HepG2 (cell line): ENCODE measurements around the gene AGAP1. TPM values are rescaled to one million over a fixed set of nuclear protein-coding genes. Genes with fewer than 3 reads are reported as not detected.
A peak's percentile ranks its signal among the peaks of the same experiment; 100 is the strongest.

Source experiments
- ATAC-seq: fragments of 200-7000 bp; cut with Tn5 transposase; 3 replicates; pipeline ENCODE4 v1.9.1; 2020; ENCODE audit warnings: mild to moderate bottlenecking, moderate library complexity
- BruUV-seq: library from RNA; stranded (reverse); fragments of 400-500 nt; replicated peaks from 2 replicates; lab custom pipeline; 2021; lab: Mats Ljungman, UMichigan
- CTCF ChIA-PET: fragments of 300-600 bp; formaldehyde crosslinking; extraction: SDS; loops from one replicate; lab custom pipeline; 2021; ENCODE audit warnings: low total read pairs, inconsistent platforms, low intra/inter-chr PET ratio; lab: Yijun Ruan, JAX
- POLR2A ChIA-PET: fragments of 350-600 bp; sonication (Branson Sonifier 250); formaldehyde crosslinking; loops from one replicate; lab custom pipeline; 2020; ENCODE audit warnings: antibody characterized with exemption, inconsistent platforms; lab: Yijun Ruan, JAX
- DNase-seq: peaks from one replicate; pipeline ENCODE4 v3.0.0-alpha.2; 2015; ENCODE audit warnings: low spot score
- FAIRE-seq: peaks from 3 replicates; lab custom pipeline; 2011; peaks lifted over from hg19 to GRCh38; lab: Jason Lieb, UNC
- H2AFZ ChIP-seq: one replicate; pipeline ENCODE4 v1.6.1; 2011; ENCODE audit warnings: low read length, inconsistent platforms
- H3K27ac ChIP-seq: fragments of 300-600 bp; 3 replicates; pipeline ENCODE4 v1.8.0; 2011; ENCODE audit warnings: mixed run types, mild to moderate bottlenecking, mixed read lengths, low read length, inconsistent platforms; ENCODE audit not compliant: insufficient read depth; ENCODE audit errors: extremely low read length
- H3K27me3 ChIP-seq, 2 experiments: fragments of 200-600 bp in 1 of 2; 2 replicates in 1 of 2; 3 replicates in 1 of 2; pipeline versions ENCODE4 v1.6.0 to v1.8.0; 2011; ENCODE audit warnings: low read length in 2 of 2, mild to moderate bottlenecking in 2 of 2, moderate library complexity in 2 of 2, inconsistent platforms in 1 of 2; ENCODE audit not compliant: insufficient read depth in 2 of 2, control insufficient read depth in 1 of 2
- H3K36me3 ChIP-seq, 2 experiments: fragments of 200-600 bp in 1 of 2; replicated peaks in 1 of 2; 2 replicates in 1 of 2; 3 replicates in 1 of 2; pipeline versions ENCODE4 v1.5.1 to v1.8.0; 2011; ENCODE audit warnings: low read length in 2 of 2, inconsistent platforms in 1 of 2; ENCODE audit not compliant: insufficient read depth in 2 of 2, control insufficient read depth in 1 of 2
- H3K4me1 ChIP-seq: 2 replicates; pipeline ENCODE4 v1.5.1; 2012; ENCODE audit warnings: low read length, inconsistent platforms; ENCODE audit not compliant: insufficient read depth
- H3K4me2 ChIP-seq: 2 replicates; pipeline ENCODE4 v1.6.0; 2011; ENCODE audit warnings: low read depth, low read length, inconsistent platforms
- H3K4me3 ChIP-seq, 3 experiments: fragments of 200-600 bp in 1 of 3; sonication (generic), shearing (Covaris generic) in 1 of 3; replicated peaks in 1 of 3; 2 replicates each; pipeline ENCODE4 v1.5.1; 2011 to 2016; ENCODE audit warnings: low read length in 3 of 3, inconsistent platforms in 2 of 3, low read depth in 2 of 3, mild to moderate bottlenecking in 2 of 3, control low read depth in 1 of 3, mixed read lengths in 1 of 3; ENCODE audit not compliant: insufficient read depth in 1 of 3
- H3K79me2 ChIP-seq: one replicate; pipeline ENCODE4 v1.6.1; 2011; ENCODE audit warnings: low read length, inconsistent platforms; ENCODE audit not compliant: insufficient read depth
- H3K9ac ChIP-seq: 2 replicates; pipeline ENCODE4 v1.6.0; 2011; ENCODE audit warnings: mild to moderate bottlenecking, low read depth, low read length, inconsistent platforms; ENCODE audit not compliant: insufficient read depth
- H3K9me3 ChIP-seq: 2 replicates; pipeline ENCODE4 v1.5.1; 2012; ENCODE audit warnings: mild to moderate bottlenecking, low read length
- H4K20me1 ChIP-seq: 2 replicates; pipeline ENCODE4 v1.6.0; 2011; ENCODE audit warnings: inconsistent platforms, mild to moderate bottlenecking, low read length, moderate library complexity; ENCODE audit not compliant: insufficient read depth
- ATF7 ChIP-seq, 2 experiments: fragments of 450-650 bp in 1 of 2; sonication (generic) in 1 of 2; formaldehyde crosslinking in 1 of 2; IDR thresholded peaks; 2 replicates each; pipeline versions ENCODE4 v1.4.0 to v1.6.1; 2016 to 2020; ENCODE audit warnings: antibody characterized with exemption in 1 of 2, mild to moderate bottlenecking in 1 of 2, missing genetic modification reagents in 1 of 2
- BCL6 ChIP-seq: IDR thresholded peaks from 2 replicates; pipeline ENCODE4 v1.6.1; 2016; ENCODE audit warnings: missing genetic modification reagents, missing compliant biosample characterization
- IKZF5 ChIP-seq: IDR thresholded peaks from 2 replicates; pipeline ENCODE4 v1.6.1; 2018; ENCODE audit warnings: missing genetic modification reagents, mild to moderate bottlenecking, missing compliant biosample characterization
- KDM5A ChIP-seq: fragments of 200-600 bp; sonication (generic); IDR thresholded peaks from 2 replicates; pipeline ENCODE4 v1.7.0; 2018; ENCODE audit warnings: antibody characterized with exemption, mild to moderate bottlenecking, low read length, borderline replicate concordance
- KLF9 ChIP-seq: IDR thresholded peaks from 2 replicates; pipeline ENCODE4 v1.6.1; 2016; ENCODE audit warnings: low read depth
- MTERF4 ChIP-seq: sonication (generic); formaldehyde crosslinking; IDR thresholded peaks from 2 replicates; pipeline ENCODE4 v1.8.0; 2023; ENCODE audit warnings: mild to moderate bottlenecking, missing genetic modification reagents
- PTBP1 ChIP-seq: fragments of 200-400 bp; formaldehyde crosslinking; IDR thresholded peaks from 2 replicates; pipeline ENCODE4 v1.6.1; 2018; ENCODE audit warnings: low read length, low read depth; ENCODE audit not compliant: poor library complexity, severe bottlenecking
- TFE3 ChIP-seq: IDR thresholded peaks from 2 replicates; pipeline ENCODE4 v1.6.1; 2016
- TGIF2 ChIP-seq: IDR thresholded peaks from 2 replicates; pipeline ENCODE4 v1.6.1; 2016; ENCODE audit warnings: control low read depth, missing compliant biosample characterization
- ZBTB26 ChIP-seq: IDR thresholded peaks from 2 replicates; pipeline ENCODE4 v1.6.1; 2016; ENCODE audit warnings: missing compliant biosample characterization, missing genetic modification reagents, borderline replicate concordance
- ZFP37 ChIP-seq: sonication (generic); formaldehyde crosslinking; IDR thresholded peaks from 2 replicates; pipeline ENCODE4 v1.4.0; 2020; ENCODE audit warnings: missing genetic modification reagents, borderline replicate concordance
- ZFP62 ChIP-seq: sonication (generic); formaldehyde crosslinking; IDR thresholded peaks from 2 replicates; pipeline ENCODE4 v1.4.0; 2020; ENCODE audit warnings: missing genetic modification reagents
- ZFY ChIP-seq: sonication (generic); formaldehyde crosslinking; IDR thresholded peaks from 2 replicates; pipeline ENCODE4 v1.4.0; 2020; ENCODE audit warnings: missing genetic modification reagents
- ZKSCAN5 ChIP-seq: sonication (generic); formaldehyde crosslinking; IDR thresholded peaks from 2 replicates; pipeline ENCODE4 v1.5.1; 2020; ENCODE audit warnings: mild to moderate bottlenecking, missing genetic modification reagents
- ZNF326 ChIP-seq: sonication (generic); formaldehyde crosslinking; IDR thresholded peaks from 2 replicates; pipeline ENCODE4 v1.4.0; 2020; ENCODE audit warnings: missing genetic modification reagents, borderline replicate concordance
- ZNF496 ChIP-seq: sonication (generic); formaldehyde crosslinking; IDR thresholded peaks from 2 replicates; pipeline ENCODE4 v1.8.1; 2023; ENCODE audit warnings: mild to moderate bottlenecking, moderate library complexity, missing genetic modification reagents; ENCODE audit not compliant: insufficient replicate concordance
- ZNF772 ChIP-seq: sonication (generic); formaldehyde crosslinking; IDR thresholded peaks from 2 replicates; pipeline ENCODE4 v1.5.0; 2020; ENCODE audit warnings: mild to moderate bottlenecking, missing genetic modification reagents
- ZNF816 ChIP-seq: sonication (generic); formaldehyde crosslinking; IDR thresholded peaks from 2 replicates; pipeline ENCODE4 v1.8.0; 2022; ENCODE audit warnings: missing genetic modification reagents, mild to moderate bottlenecking, borderline replicate concordance
- WGBS: methylation state at CpG from one replicate; pipeline ENCODE4 v1.1.6; 2017; ENCODE audit warnings: low lambda C conversion rate; 5-methylcytosine and 5-hydroxymethylcytosine counted together
- in situ Hi-C: cut with HindIII; loops from 2 replicates; pipeline ENCODE4 v1.10.0; 2017; ENCODE audit warnings: low pct_unique_long_range_greater_than_20kb; ENCODE audit not compliant: extremely low pct_ligation_motif_present
- intact Hi-C: fragments of 100-400 bp; cut with micrococcal nuclease; formaldehyde crosslinking; loops from one replicate; pipeline ENCODE4 v1.10.0; 2022; ENCODE audit not compliant: unreplicated experiment
- polyA plus RNA-seq, 8 experiments: library from polyadenylated mRNA; depleted of rRNA in 3 of 8; stranded (reverse) in 7 of 8; unstranded in 1 of 8; fragments of >200 nt; fragmentation: Illumina TruSeq in 4 of 8; extraction: Trizol in 4 of 8; gene quantifications; 2 replicates each; pipeline versions ENCODE4 v1.2.1 to v1.2.3, GENCODE V29; 2011 to 2016; ENCODE audit warnings: low read depth in 4 of 8, missing spikeins in 1 of 8, mixed read lengths in 1 of 8; ENCODE audit not compliant: insufficient read depth in 1 of 8
- total RNA-seq, 5 experiments: library from RNA; depleted of rRNA; stranded (reverse); fragments of >200 nt; fragmentation: Illumina TruSeq; extraction: Trizol; gene quantifications; 2 replicates each; pipeline ENCODE4 v1.2.3, GENCODE V29; 2016; ENCODE audit warnings: low read depth in 1 of 5

AGAP1 gene
- total and polyA plus RNA-seq, 2 of the 13 experiments (the other 11 are each of a cell fraction or from before 2014, with no cell fraction given), result 21.2 to 32.7 TPM

GRCh38 chr2:235551965-235552364, 58.1 kb downstream of the AGAP1 start:
- peak; percentile 92 for FAIRE-seq
- Histone ChIP-seq H4K20me1 (peaks cover 32% of the 10 kb centered on the region; the same call in 1 of the 2 replicates), H3K4me2 (peak overlapping the region; percentile 56), H2AFZ (no peak overlapping the region), H3K27me3 (no peaks in the 10 kb centered on the region), H3K4me3 (no peak overlapping the region), H3K27ac (no peak overlapping the region), H3K9me3 (no peaks in the 10 kb centered on the region), H3K9ac (peak overlapping the region; percentile 5; the same call in 1 of the 2 replicates), H3K4me1 (peaks cover 56% of the 10 kb centered on the region), H3K36me3 (no peaks in the 10 kb centered on the region), H3K79me2 (peaks cover 75% of the 10 kb centered on the region)
- 24% methylated on average over 8 of the region's 8 CpGs for WGBS
- intact Hi-C loops, result loop anchor here (1.0 to 2.0 kb wide), 3 partner anchors 43 to 416 kb away; no protein-coding TSS in a partner anchor
- POLR2A ChIA-PET, result interaction anchor here (1.3 to 2.0 kb wide), 3 partner anchors 8 to 38 kb away, joined by 4 to 9 read pairs (median 4); no protein-coding TSS in a partner anchor
- ATAC-seq, result peak; percentile 98
- BruUV-seq, result no TSS peak
- in situ Hi-C loops, result no loop called here
- CTCF ChIA-PET, result interaction anchor here (1.2 to 2.3 kb wide), 5 partner anchors 37 to 416 kb away, joined by 4 to 13 read pairs (median 5); partner anchors contain the start of gene AGAP1
- DNase-seq, result peak; percentile 81
- TF ChIP-seq ZNF326 (CRISPR knock-in tag) (no peak), ZNF816 (no peak), IKZF5 (CRISPR knock-in tag) (peak; percentile 56; the same call in 1 of the 2 replicates), MTERF4 (CRISPR knock-in tag) (no peak), ZFP37 (CRISPR knock-in tag) (no peak), ZFP62 (CRISPR knock-in tag) (no peak), ZNF772 (CRISPR knock-in tag) (0 out of 2 replicates have a peak, but pooled peaks have one; percentile 21), KLF9 (CRISPR knock-in tag) (no peak), TFE3 (CRISPR knock-in tag) (no peak), ZKSCAN5 (CRISPR knock-in tag) (0 out of 2 replicates have a peak, but pooled peaks have one; percentile 46), TGIF2 (CRISPR knock-in tag) (no peak), ZNF496 (CRISPR knock-in tag) (no peak), ZBTB26 (CRISPR knock-in tag) (no peak), ATF7 (IDR thresholded peaks at IDR 0.05) (no peak), ATF7 (CRISPR knock-in tag; IDR thresholded peaks at IDR 0.05) (no peak), PTBP1 (no peak), BCL6 (CRISPR knock-in tag) (no peak; the same call in 1 of the 2 replicates), KDM5A (no peak), ZFY (CRISPR knock-in tag) (peak; percentile 28)
